Vagina (tissue), 2 donors: Measurements from ENCODE around the gene CCDC83.

Source experiments
- CTCF ChIP-seq, 3 experiments: fragments of 450-650 bp in 2 of 3; fragments of 200-600 bp in 1 of 3; sonication (generic) in 1 of 3; IDR thresholded peaks; one replicate each; pipeline ENCODE4 v1.5.1; 2017 to 2019; ENCODE audit warnings: antibody characterized with exemption in 3 of 3, mild to moderate bottlenecking in 2 of 3, moderate library complexity in 2 of 3
- POLR2A ChIP-seq, 2 donors: fragments of 450-650 bp; IDR thresholded peaks; one replicate each; pipeline ENCODE4 v1.6.1; 2017; ENCODE audit warnings: antibody characterized with exemption in 2 of 2, mild to moderate bottlenecking in 2 of 2, moderate library complexity in 2 of 2
- POLR2AphosphoS5 ChIP-seq, 2 donors: sonication (generic); formaldehyde crosslinking; IDR thresholded peaks; one replicate each; pipeline ENCODE4 v1.9.0; 2017; ENCODE audit warnings: antibody characterized with exemption in 2 of 2, mild to moderate bottlenecking in 2 of 2, low read depth in 1 of 2; ENCODE audit not compliant: insufficient read depth in 1 of 2

DNA sequence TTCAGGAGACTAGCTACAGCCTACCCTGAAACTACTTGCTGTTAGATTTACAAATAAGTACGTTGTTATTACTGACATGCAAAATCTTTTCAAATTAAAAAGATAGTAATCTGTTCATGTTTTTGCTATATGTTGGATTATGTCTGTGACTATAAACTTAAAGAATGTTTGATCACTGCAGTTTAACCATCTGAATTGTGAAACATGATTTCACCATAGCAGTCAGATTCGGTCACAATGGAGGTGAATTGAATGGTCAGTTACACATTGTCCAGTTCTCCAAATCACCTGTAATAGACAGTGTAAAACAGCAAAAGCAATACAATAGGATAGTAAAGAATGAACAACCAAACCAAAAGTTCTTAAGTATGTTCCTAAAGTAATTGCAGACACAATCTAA, 43.3 kb downstream of the CCDC83 start:
- TF ChIP-seq POLR2AphosphoS5 (IDR thresholded peaks at IDR 0.05; ENCODE audit: insufficient read depth in 1 of 2, low read depth in 1 of 2): no peak
- no peak for TF ChIP-seq CTCF (IDR thresholded peaks at IDR 0.05)
- no peak for TF ChIP-seq POLR2A (IDR thresholded peaks at IDR 0.05)
